Thyroid gland (tissue), 4 donors: ENCODE results near the gene QKI. TPM values are rescaled to one million over a fixed set of nuclear protein-coding genes. Genes with fewer than 3 reads are reported as not detected.

Source experiments
- DNase-seq, 2 donors: peaks; one replicate each; pipeline ENCODE4 v3.0.0-alpha.2; 2019
- H3K27ac ChIP-seq, 3 donors: fragments of 200-600 bp; sonication (generic); 1 replicate in 2 of 3; 2 replicates in 1 of 3; pipeline ENCODE4 v1.5.1; 2016 to 2019; ENCODE audit warnings: mild to moderate bottlenecking in 1 of 3, moderate library complexity in 1 of 3
- H3K27me3 ChIP-seq: fragments of 200-600 bp; sonication (generic); one replicate; pipeline ENCODE4 v1.5.1; 2019
- H3K36me3 ChIP-seq, 2 donors: fragments of 200-600 bp; sonication (generic); one replicate each; pipeline ENCODE4 v1.5.1; 2016 to 2019
- H3K4me1 ChIP-seq, 2 donors: fragments of 200-600 bp; sonication (generic); one replicate each; pipeline ENCODE4 v1.5.1; 2017 to 2019
- H3K4me3 ChIP-seq, 3 donors: fragments of 200-600 bp; sonication (generic); replicated peaks in 1 of 3; 1 replicate in 2 of 3; 2 replicates in 1 of 3; pipeline ENCODE4 v1.5.1; 2016; ENCODE audit warnings: mild to moderate bottlenecking in 1 of 3
- H3K9me3 ChIP-seq: fragments of 200-600 bp; sonication (generic); one replicate; pipeline ENCODE4 v1.5.1; 2017
- POLR2A ChIP-seq, 2 donors: fragments of 450-650 bp; IDR thresholded peaks; one replicate each; pipeline ENCODE4 v1.6.1; 2017; ENCODE audit warnings: antibody characterized with exemption in 2 of 2, mild to moderate bottlenecking in 2 of 2, moderate library complexity in 1 of 2
- WGBS, 2 donors: methylation state at CpG; one replicate each; pipeline ENCODE4 v1.1.5; 2017; 5-methylcytosine and 5-hydroxymethylcytosine counted together
- intact Hi-C: fragments of 100-400 bp; cut with DNase I; formaldehyde crosslinking; loops from one replicate; pipeline ENCODE4 v1.15.1; 2023
- total RNA-seq, 4 donors: library from RNA; depleted of rRNA; stranded (reverse); fragments of >200 nt; gene quantifications; one replicate each; pipeline ENCODE4 v1.2.3, GENCODE V29; 2016
- TF ChIP-seq, protein P1 (sequence below), 6 experiments: fragments of 200-600 bp in 3 of 6; fragments of 450-650 bp in 3 of 6; sonication (generic) in 3 of 6; IDR thresholded peaks; one replicate each; pipeline ENCODE4 v1.5.1; 2016 to 2019; ENCODE audit warnings: antibody characterized with exemption in 6 of 6, mild to moderate bottlenecking in 2 of 6, inconsistent platforms in 1 of 6, moderate library complexity in 1 of 6

The QKI gene
- total RNA-seq, 4 donors from 2014 or later = 90.3 to 134 (median 101) TPM

DNA sequence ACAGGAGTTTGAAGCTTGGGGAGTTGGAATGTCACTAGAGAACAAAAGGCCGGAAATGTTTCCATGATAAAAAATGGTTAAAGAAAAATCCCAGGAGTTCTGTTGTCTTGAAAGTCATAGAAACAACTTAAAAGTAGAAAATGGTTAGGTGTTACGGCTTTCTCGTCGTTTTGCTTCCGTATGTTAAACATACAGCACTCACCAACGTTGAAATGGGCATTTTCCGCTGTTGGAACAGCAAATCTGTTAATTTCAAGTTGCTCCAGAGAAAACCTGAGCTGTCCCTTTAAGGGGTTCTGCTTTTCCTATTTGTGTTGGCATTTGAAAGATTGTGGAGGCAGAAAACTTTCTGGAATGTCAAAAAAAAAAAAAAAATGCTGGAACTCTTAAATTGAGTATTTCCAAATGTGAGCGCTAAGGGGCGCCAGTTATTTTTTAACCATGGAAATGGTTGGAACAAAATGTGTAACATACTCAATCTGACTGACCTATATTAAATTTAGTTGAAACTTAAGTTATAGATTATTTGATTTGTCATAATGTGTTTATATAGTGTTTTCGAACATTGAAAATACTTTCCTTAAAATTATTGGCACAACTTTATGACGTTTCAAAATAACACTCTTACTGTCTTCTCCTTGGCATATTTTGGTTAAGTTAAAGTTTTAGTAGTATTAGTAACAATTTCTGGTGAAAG lies 2.2 kb downstream of the QKI start:
- no peaks in the 10 kb centered on the region for H3K36me3 ChIP-seq
- H3K27ac ChIP-seq = peak overlapping the region; percentile 91 to 98 (median 98)
- no peaks in the 10 kb centered on the region for H3K27me3 ChIP-seq
- WGBS, 2 donors = 0 to 1% methylated on average over 11 of the region's 11 CpGs
- intact Hi-C loops = no loop called here
- peaks cover 35 to 49% of the 10 kb centered on the region in 2 donors for H3K4me1 ChIP-seq
- no peaks in the 10 kb centered on the region for H3K9me3 ChIP-seq
- DNase-seq = peak; percentile 43 to 58
- TF ChIP-seq, protein P1, sequence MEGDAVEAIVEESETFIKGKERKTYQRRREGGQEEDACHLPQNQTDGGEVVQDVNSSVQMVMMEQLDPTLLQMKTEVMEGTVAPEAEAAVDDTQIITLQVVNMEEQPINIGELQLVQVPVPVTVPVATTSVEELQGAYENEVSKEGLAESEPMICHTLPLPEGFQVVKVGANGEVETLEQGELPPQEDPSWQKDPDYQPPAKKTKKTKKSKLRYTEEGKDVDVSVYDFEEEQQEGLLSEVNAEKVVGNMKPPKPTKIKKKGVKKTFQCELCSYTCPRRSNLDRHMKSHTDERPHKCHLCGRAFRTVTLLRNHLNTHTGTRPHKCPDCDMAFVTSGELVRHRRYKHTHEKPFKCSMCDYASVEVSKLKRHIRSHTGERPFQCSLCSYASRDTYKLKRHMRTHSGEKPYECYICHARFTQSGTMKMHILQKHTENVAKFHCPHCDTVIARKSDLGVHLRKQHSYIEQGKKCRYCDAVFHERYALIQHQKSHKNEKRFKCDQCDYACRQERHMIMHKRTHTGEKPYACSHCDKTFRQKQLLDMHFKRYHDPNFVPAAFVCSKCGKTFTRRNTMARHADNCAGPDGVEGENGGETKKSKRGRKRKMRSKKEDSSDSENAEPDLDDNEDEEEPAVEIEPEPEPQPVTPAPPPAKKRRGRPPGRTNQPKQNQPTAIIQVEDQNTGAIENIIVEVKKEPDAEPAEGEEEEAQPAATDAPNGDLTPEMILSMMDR (IDR thresholded peaks at IDR 0.05) = peak in 5 of 6 experiments; percentile 42 to 79 (median 68)
- TF ChIP-seq POLR2A (IDR thresholded peaks at IDR 0.05) = peak in 1 of 2 donors; percentile 64
- H3K4me3 ChIP-seq = peak overlapping the region; percentile 42 to 86 (median 81)

DNA sequence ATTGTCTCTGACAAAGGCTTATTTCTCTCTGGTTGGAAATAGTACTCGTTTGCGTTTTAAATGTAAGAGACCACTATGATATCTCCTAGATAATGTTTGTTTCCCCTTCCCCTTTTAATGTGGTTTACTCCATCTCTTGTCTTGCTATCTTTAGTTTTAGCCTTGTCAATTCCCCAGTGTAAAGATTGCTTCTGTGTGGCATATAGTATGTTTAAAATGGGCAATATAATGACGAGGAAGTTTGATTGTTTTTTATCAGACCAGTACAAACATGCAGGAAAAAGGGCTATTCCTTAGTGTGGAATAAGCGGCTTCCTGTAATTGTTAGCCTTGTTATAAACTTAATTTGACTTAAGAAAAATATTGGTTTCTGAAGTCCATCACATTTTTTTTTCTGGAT lies 3.1 kb downstream of the QKI start:
- Histone ChIP-seq H3K27me3 (no peaks in the 10 kb centered on the region), H3K9me3 (no peaks in the 10 kb centered on the region), H3K27ac (peak overlapping the region; percentile 36 to 98 (median 98)), H3K4me3 (peak overlapping the region in 2 of 3 donors; percentile 6 to 86), H3K36me3 (no peaks in the 10 kb centered on the region), H3K4me1 (peaks cover 34 to 42% of the 10 kb centered on the region in 2 donors)
- TF ChIP-seq, protein P1 (IDR thresholded peaks at IDR 0.05) = no peak
- DNase-seq = no peak
- WGBS, 2 donors = 28 to 41% methylated on average over 4 of the region's 4 CpGs
- intact Hi-C loops = no loop called here

DNA sequence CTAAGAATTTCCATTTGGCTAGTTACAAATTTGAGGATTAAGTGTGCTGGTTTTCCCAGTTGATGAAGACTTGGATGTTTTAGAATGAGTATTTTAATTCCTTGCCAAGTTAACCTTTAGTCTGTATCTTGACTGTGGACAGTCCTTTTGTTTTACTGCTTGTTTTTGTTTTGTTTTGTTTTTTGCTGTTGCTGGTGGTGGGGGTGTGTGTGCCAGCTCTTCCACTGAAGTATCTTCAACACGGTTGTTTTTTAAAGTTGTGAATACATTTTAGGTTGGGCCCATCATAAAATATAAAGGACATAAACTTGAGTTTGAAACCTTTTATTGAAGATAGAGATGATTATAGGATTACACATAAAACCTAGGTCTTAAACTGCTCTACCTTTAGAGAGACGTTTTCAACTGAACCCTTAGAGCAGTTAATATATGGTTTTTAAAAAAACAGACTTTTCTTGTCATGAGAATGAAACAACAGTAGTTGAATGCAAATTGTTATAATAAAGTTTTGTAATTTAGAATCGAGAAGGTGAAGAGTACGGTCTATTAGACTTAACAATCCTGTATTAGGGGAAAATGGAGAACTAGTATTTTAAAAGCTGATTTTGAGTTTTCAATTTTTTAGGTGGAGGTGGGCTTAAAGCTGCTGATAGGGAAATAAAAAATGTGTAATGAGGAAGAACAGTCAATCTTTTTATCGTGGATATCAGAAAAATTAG lies 4.0 kb downstream of the QKI start:
- intact Hi-C loops = no loop called here
- no peak for DNase-seq
- TF ChIP-seq, protein P1 (IDR thresholded peaks at IDR 0.05) = no peak
- TF ChIP-seq POLR2A (IDR thresholded peaks at IDR 0.05) = no peak
- WGBS, 2 donors = 55 to 58% methylated on average over 5 of the region's 5 CpGs
- Histone ChIP-seq H3K27me3 (no peaks in the 10 kb centered on the region), H3K4me1 (peaks cover 38 to 42% of the 10 kb centered on the region in 2 donors), H3K27ac (peak overlapping the region in 2 of 3 donors; percentile 98), H3K36me3 (no peaks in the 10 kb centered on the region), H3K4me3 (no peak overlapping the region), H3K9me3 (no peaks in the 10 kb centered on the region)

DNA sequence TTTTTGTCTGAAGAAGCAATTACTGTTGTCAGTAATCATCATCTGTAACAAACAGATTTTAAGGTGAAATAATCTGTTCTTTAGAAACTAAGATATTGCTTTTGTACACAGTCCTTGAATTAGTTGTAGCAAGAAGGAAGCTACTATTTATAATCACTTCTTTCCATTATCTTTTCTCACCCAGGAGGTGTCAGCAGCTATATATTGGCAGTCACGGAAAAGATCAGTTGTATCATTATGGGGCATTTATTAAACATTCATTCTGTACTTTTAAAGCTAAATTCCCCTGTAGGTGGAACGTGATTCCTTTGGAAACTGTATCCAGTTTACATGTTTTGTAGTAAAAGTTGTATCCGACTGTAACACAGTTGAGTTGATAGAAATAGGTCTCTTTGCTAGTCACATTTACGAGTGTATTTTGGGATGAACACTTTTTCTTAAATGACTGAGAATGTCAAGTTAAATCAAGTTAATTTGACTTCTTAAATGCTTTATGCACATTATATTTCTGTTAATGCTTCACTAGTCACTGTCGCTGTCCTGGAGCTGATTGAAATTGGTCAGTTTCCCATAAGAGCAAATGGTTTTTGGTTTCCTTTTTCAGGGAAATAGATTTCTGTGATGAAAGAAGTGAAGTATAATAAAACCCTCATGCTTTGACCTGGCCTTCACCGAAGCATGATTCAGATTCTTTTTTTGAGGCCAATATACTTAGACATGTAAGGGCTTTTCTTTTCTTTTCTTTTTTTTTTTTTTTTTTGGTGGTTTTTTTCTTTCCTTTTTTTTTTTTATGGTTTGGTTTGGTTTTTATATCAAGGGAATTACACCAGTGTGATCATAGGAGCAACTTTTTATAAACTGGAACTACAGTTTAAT lies 5.1 kb downstream of the QKI start:
- no peak for DNase-seq
- H3K27me3 ChIP-seq = no peaks in the 10 kb centered on the region
- no peak overlapping the region for H3K4me3 ChIP-seq
- H3K9me3 ChIP-seq = no peaks in the 10 kb centered on the region
- WGBS, 2 donors = 47 to 53% methylated on average over 6 of the region's 6 CpGs
- no peaks in the 10 kb centered on the region for H3K36me3 ChIP-seq
- TF ChIP-seq, protein P1 (IDR thresholded peaks at IDR 0.05) = no peak
- no peak for TF ChIP-seq POLR2A (IDR thresholded peaks at IDR 0.05)
- intact Hi-C loops = no loop called here
- H3K27ac ChIP-seq = peak overlapping the region; percentile 16 to 98 (median 50)
- H3K4me1 ChIP-seq = peaks cover 38 to 43% of the 10 kb centered on the region in 2 donors
